ENCODE data around the gene PIK3R2. TPM values are rescaled to one million over a fixed set of nuclear protein-coding genes. Genes with fewer than 3 reads are reported as not detected.

The PIK3R2 gene
- total and polyA plus RNA-seq, 2 of the 13 experiments (the other 11 are each of a cell fraction or from before 2014, with no cell fraction given): 18.6 to 25.3 TPM

DNA sequence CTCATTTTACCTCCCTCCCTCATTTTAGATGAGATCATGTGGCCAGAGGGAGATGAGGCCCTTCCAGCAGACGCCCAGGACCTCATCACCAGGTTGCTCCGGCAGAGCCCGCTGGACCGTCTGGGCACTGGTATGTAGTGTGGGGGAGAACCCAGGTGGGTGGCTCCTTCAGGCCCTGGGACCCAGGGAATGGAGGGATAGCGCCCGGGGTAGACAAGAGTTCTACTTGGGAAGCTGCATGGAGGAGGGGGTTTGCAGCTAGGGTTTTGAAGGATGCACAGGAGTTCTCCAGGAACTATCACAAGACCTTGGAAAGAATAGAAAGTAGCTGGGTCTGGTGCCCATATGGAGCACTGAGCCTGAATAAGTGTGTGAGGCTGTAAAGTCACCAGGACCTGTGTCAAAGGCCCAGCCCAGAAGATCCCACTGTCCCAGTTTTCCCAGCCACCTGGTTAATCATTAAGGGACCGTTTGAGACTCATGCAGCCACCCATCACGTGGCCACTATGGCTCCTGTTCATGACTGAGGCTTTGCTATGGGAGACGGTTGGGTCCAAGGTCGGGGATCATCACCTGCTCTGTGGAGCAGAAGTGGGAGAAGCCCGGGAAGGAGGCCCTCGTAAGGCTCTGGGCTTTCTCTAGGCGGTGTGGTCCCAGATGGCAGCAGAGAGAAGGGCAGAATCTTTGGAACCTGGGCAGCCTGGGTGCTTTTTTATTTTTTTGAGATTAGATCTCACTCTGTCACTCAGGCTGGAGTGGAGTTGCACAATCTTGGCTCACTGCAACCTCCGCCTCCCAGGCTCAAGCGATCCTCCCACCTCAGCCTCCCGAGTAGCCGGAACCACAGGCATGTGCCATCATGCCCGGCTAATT is 17.0 kb upstream of the PIK3R2 start (continued):
- TF ChIP-seq, protein P1, sequence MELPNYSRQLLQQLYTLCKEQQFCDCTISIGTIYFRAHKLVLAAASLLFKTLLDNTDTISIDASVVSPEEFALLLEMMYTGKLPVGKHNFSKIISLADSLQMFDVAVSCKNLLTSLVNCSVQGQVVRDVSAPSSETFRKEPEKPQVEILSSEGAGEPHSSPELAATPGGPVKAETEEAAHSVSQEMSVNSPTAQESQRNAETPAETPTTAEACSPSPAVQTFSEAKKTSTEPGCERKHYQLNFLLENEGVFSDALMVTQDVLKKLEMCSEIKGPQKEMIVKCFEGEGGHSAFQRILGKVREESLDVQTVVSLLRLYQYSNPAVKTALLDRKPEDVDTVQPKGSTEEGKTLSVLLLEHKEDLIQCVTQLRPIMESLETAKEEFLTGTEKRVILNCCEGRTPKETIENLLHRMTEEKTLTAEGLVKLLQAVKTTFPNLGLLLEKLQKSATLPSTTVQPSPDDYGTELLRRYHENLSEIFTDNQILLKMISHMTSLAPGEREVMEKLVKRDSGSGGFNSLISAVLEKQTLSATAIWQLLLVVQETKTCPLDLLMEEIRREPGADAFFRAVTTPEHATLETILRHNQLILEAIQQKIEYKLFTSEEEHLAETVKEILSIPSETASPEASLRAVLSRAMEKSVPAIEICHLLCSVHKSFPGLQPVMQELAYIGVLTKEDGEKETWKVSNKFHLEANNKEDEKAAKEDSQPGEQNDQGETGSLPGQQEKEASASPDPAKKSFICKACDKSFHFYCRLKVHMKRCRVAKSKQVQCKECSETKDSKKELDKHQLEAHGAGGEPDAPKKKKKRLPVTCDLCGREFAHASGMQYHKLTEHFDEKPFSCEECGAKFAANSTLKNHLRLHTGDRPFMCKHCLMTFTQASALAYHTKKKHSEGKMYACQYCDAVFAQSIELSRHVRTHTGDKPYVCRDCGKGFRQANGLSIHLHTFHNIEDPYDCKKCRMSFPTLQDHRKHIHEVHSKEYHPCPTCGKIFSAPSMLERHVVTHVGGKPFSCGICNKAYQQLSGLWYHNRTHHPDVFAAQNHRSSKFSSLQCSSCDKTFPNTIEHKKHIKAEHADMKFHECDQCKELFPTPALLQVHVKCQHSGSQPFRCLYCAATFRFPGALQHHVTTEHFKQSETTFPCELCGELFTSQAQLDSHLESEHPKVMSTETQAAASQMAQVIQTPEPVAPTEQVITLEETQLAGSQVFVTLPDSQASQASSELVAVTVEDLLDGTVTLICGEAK (IDR thresholded peaks at IDR 0.05): no peak
- TF ChIP-seq, protein P1 (CRISPR knock-in tag; IDR thresholded peaks at IDR 0.05): peak; percentile 48; the same call in 1 of the 2 replicates
- TF ChIP-seq ZBTB7A (CRISPR knock-in tag; IDR thresholded peaks at IDR 0.05): no peak
- TF ChIP-seq NFE2L1 (CRISPR knock-in tag; IDR thresholded peaks at IDR 0.05; ENCODE audit: borderline replicate concordance): no peak
- no peak for TF ChIP-seq SETDB1 (CRISPR knock-in tag; IDR thresholded peaks at IDR 0.05; ENCODE audit: borderline replicate concordance)
- peak; percentile 67; the same call in 1 of the 2 replicates for TF ChIP-seq ZSCAN31 (CRISPR knock-in tag; IDR thresholded peaks at IDR 0.05; ENCODE audit: low read depth)
- TF ChIP-seq EP300 (IDR thresholded peaks at IDR 0.05; ENCODE audit: low read depth in 2 of 2, low read length in 2 of 2): peak in 1 of 2 experiments; percentile 87; a peak in 2 of 4 replicates
- TF ChIP-seq EP300 (CRISPR knock-in tag; IDR thresholded peaks at IDR 0.05; ENCODE audit: borderline replicate concordance): peak; percentile 60
- TF ChIP-seq, protein P2, sequence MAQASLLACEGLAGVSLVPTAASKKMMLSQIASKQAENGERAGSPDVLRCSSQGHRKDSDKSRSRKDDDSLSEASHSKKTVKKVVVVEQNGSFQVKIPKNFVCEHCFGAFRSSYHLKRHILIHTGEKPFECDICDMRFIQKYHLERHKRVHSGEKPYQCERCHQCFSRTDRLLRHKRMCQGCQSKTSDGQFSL (CRISPR knock-in tag; IDR thresholded peaks at IDR 0.05): no peak
- TF ChIP-seq IRX3 (CRISPR knock-in tag; IDR thresholded peaks at IDR 0.05; ENCODE audit: borderline replicate concordance, low read depth): no peak
- TF ChIP-seq RCOR2 (CRISPR knock-in tag; IDR thresholded peaks at IDR 0.05): 0 out of 2 replicates have a peak, but pooled peaks have one; percentile 46
- TF ChIP-seq SYNCRIP (IDR thresholded peaks at IDR 0.05; ENCODE audit: insufficient read depth, low read depth, low read length): no peak
- TF ChIP-seq REPIN1 (CRISPR knock-in tag; IDR thresholded peaks at IDR 0.05; ENCODE audit: borderline replicate concordance, low read depth): peak; percentile 53; the same call in 1 of the 2 replicates
- TF ChIP-seq MIXL1 (CRISPR knock-in tag; IDR thresholded peaks at IDR 0.05): peak; percentile 71
- TF ChIP-seq ZFP41 (CRISPR knock-in tag; IDR thresholded peaks at IDR 0.05; ENCODE audit: borderline replicate concordance): no peak
- TF ChIP-seq, protein P3, sequence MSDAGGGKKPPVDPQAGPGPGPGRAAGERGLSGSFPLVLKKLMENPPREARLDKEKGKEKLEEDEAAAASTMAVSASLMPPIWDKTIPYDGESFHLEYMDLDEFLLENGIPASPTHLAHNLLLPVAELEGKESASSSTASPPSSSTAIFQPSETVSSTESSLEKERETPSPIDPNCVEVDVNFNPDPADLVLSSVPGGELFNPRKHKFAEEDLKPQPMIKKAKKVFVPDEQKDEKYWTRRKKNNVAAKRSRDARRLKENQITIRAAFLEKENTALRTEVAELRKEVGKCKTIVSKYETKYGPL (CRISPR knock-in tag; IDR thresholded peaks at IDR 0.05): no peak
- TF ChIP-seq ZNF234 (CRISPR knock-in tag; conservative IDR thresholded peaks at IDR 0.05): no peak
- no peak; the same call in 1 of the 2 replicates for TF ChIP-seq ZNF256 (CRISPR knock-in tag; conservative IDR thresholded peaks at IDR 0.05)
- peak; percentile 18; the same call in 1 of the 2 replicates for TF ChIP-seq ZBTB7B (CRISPR knock-in tag; IDR thresholded peaks at IDR 0.05)
